ENCODE measurements around the gene LNPEP. TPM values are rescaled to one million over a fixed set of nuclear protein-coding genes. Genes with fewer than 3 reads are reported as not detected.

The LNPEP gene
- total RNA-seq, 1 donor from 2014 or later = 19.6 TPM

DNA sequence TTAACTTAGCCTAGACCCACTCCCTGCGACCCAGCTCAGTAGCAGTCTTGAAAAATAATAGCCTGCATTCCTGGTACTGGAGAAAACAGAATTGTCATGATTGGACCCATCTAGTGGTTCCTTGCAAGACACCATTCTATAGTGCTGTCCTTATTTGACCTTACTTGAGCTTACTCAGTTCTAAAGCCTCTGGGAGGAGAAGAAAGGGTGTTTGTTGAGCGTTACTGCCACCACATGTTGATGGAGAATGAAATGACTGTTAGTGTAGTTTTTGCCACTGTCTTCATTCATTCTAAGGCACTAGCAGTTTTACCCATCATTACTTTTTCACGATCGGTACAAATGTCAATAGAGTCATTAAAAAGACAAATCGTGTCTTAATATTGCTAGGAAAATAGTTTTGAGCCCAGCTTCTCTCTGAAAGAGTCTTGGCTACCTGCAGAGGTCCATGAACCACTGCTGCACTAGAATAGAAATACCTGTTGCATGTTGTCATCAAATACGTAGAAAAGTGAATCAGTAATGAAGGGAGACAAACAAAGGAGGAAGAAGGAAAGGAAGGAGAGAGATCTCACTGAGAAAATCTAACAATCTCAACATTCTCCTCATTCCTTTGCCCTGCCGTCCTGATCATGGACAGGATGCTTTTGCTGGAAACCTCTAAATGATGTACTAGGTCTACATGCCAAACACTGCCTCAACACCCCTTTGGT is 110.5 kb downstream of the LNPEP start:
- Mint-ChIP-seq H3K36me3 (no peaks in the 10 kb centered on the region), H3K4me1 (peaks cover 21% of the 10 kb centered on the region), H3K4me3 (no peak overlapping the region), H3K27me3 (ENCODE audit: insufficient read depth, low read depth) (no peaks in the 10 kb centered on the region), H3K27ac (no peak overlapping the region), H3K9me3 (peaks cover 3% of the 10 kb centered on the region)
- H3K79me2 ChIP-seq (ENCODE audit: low read depth) = no peaks in the 10 kb centered on the region
- no peaks in the 10 kb centered on the region for H3K36me3 ChIP-seq
- no peak overlapping the region for H3K4me2 ChIP-seq
- no peak overlapping the region for H2AFZ ChIP-seq (replicated peaks)
- no peak for TF ChIP-seq EZH2 (IDR thresholded peaks at IDR 0.05)
- H3K4me1 ChIP-seq = peaks cover 31% of the 10 kb centered on the region
- H3F3A ChIP-seq (ENCODE audit: low read depth) = peaks cover 4% of the 10 kb centered on the region
- H3K27ac ChIP-seq = no peak overlapping the region
- no peaks in the 10 kb centered on the region for H4K20me1 ChIP-seq (ENCODE audit: low read depth)
- H3K9ac ChIP-seq = no peak overlapping the region
- no peak overlapping the region for H3K4me3 ChIP-seq
- H3K27me3 ChIP-seq = no peaks in the 10 kb centered on the region
- no peak for DNase-seq (ENCODE audit: low spot score)
- no peaks in the 10 kb centered on the region for H3K9me3 ChIP-seq (ENCODE audit: low read depth)

DNA sequence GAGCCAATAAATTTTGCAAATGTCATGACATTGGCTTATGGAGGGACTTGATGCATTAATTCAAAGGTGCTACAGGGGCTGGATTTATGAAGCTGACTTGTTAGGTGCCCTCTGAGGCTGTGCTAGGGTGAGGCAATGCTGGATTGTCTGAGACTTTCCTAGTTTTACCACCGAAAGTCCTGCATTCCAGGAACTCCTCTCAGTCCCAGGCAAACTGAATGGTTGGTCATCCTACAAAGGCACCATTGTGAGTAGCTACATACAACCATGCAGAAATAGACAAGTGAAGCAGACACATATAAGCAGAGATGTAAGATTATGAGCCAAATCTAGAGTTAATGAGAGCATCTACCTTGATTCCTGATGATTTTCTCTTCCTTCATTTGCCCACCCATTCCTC is 111.2 kb downstream of the LNPEP start:
- no peaks in the 10 kb centered on the region for H3K79me2 ChIP-seq (ENCODE audit: low read depth)
- H3K4me1 ChIP-seq = peaks cover 31% of the 10 kb centered on the region
- no peak for TF ChIP-seq EZH2 (IDR thresholded peaks at IDR 0.05)
- TF ChIP-seq EZH2phosphoT487 (IDR thresholded peaks at IDR 0.05) = no peak
- TF ChIP-seq, protein P1, sequence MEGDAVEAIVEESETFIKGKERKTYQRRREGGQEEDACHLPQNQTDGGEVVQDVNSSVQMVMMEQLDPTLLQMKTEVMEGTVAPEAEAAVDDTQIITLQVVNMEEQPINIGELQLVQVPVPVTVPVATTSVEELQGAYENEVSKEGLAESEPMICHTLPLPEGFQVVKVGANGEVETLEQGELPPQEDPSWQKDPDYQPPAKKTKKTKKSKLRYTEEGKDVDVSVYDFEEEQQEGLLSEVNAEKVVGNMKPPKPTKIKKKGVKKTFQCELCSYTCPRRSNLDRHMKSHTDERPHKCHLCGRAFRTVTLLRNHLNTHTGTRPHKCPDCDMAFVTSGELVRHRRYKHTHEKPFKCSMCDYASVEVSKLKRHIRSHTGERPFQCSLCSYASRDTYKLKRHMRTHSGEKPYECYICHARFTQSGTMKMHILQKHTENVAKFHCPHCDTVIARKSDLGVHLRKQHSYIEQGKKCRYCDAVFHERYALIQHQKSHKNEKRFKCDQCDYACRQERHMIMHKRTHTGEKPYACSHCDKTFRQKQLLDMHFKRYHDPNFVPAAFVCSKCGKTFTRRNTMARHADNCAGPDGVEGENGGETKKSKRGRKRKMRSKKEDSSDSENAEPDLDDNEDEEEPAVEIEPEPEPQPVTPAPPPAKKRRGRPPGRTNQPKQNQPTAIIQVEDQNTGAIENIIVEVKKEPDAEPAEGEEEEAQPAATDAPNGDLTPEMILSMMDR (IDR thresholded peaks at IDR 0.05) = no peak
- Mint-ChIP-seq H3K36me3 (no peaks in the 10 kb centered on the region), H3K9me3 (peaks cover 3% of the 10 kb centered on the region), H3K4me1 (peaks cover 21% of the 10 kb centered on the region), H3K27me3 (ENCODE audit: insufficient read depth, low read depth) (no peaks in the 10 kb centered on the region), H3K27ac (no peak overlapping the region), H3K4me3 (no peak overlapping the region)
- DNase-seq (ENCODE audit: low spot score) = no peak
- H3K9me3 ChIP-seq (ENCODE audit: low read depth) = no peaks in the 10 kb centered on the region
- H3F3A ChIP-seq (ENCODE audit: low read depth) = peaks cover 4% of the 10 kb centered on the region
- H3K27me3 ChIP-seq = no peaks in the 10 kb centered on the region
- no peaks in the 10 kb centered on the region for H4K20me1 ChIP-seq (ENCODE audit: low read depth)
- H3K27ac ChIP-seq = no peak overlapping the region
- H2AFZ ChIP-seq (replicated peaks) = no peak overlapping the region
- no peak overlapping the region for H3K4me2 ChIP-seq
- H3K36me3 ChIP-seq = no peaks in the 10 kb centered on the region
- H3K4me3 ChIP-seq = no peak overlapping the region
- no peak overlapping the region for H3K9ac ChIP-seq

DNA sequence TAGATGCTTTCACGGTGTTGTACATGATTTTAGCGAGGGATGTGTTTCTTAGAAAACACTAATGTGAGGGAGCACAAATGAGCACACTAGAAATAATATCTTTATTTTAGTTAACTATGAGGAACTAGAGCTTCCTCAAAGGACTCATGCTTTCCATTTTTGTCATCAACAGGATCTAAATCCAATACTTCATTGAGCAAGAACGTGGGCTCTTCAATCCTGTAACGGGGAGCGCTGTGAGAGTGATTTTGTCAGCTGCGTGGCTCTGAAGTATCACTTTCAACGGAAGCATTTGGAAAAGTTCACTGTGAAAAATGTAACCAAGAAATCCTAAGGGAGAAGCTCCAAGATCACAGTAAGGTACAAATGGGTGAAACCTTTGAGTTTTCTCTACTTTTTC is 113.3 kb downstream of the LNPEP start:
- no peaks in the 10 kb centered on the region for H3K79me2 ChIP-seq (ENCODE audit: low read depth)
- no peak overlapping the region for H3K27ac Mint-ChIP-seq
- TF ChIP-seq, protein P1 (IDR thresholded peaks at IDR 0.05) = no peak
- TF ChIP-seq EZH2 (IDR thresholded peaks at IDR 0.05) (no peak), EZH2phosphoT487 (IDR thresholded peaks at IDR 0.05) (no peak)
- no peaks in the 10 kb centered on the region for H3K9me3 ChIP-seq (ENCODE audit: low read depth)
- no peak for DNase-seq (ENCODE audit: low spot score)
- peaks cover 8% of the 10 kb centered on the region for H3K4me1 Mint-ChIP-seq
- H3K27me3 ChIP-seq = no peaks in the 10 kb centered on the region
- no peak overlapping the region for H2AFZ ChIP-seq (replicated peaks)
- H3K4me1 ChIP-seq = peaks cover 15% of the 10 kb centered on the region
- peaks cover 9% of the 10 kb centered on the region for H3K9me3 Mint-ChIP-seq
- H3F3A ChIP-seq (ENCODE audit: low read depth) = no peaks in the 10 kb centered on the region
- H3K4me2 ChIP-seq = no peak overlapping the region
- no peaks in the 10 kb centered on the region for H3K27me3 Mint-ChIP-seq (ENCODE audit: insufficient read depth, low read depth)
- H4K20me1 ChIP-seq (ENCODE audit: low read depth) = no peaks in the 10 kb centered on the region
- no peaks in the 10 kb centered on the region for H3K36me3 ChIP-seq
- no peak overlapping the region for H3K4me3 ChIP-seq
- no peak overlapping the region for H3K4me3 Mint-ChIP-seq
- no peak overlapping the region for H3K9ac ChIP-seq
- no peak overlapping the region for H3K27ac ChIP-seq
- no peaks in the 10 kb centered on the region for H3K36me3 Mint-ChIP-seq

DNA sequence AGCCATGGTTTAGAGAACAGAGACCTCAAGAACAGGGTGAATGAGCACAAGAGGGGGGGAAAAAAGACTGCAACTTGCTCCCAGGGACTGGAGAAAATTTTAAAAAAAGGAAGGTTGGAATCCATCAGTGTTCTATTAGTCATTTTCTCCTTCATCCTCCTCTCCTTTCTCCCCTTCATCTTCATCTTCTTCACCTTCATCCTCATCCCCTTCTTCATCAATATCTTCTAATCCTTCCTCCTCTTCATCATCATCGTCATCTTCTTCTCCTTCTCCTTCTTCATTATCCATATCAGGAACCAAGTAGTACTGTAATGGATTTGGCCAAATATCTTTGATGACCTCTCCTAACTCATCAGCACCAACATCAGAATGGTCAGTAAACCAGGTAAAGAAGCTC is 120.4 kb downstream of the LNPEP start:
- peaks cover 11% of the 10 kb centered on the region for H3K9me3 Mint-ChIP-seq
- H3K9ac ChIP-seq = no peak overlapping the region
- H3K27me3 Mint-ChIP-seq (ENCODE audit: insufficient read depth, low read depth) = peaks cover 2% of the 10 kb centered on the region
- no peak overlapping the region for H3K4me3 ChIP-seq
- H3K4me2 ChIP-seq = no peak overlapping the region
- H3K36me3 ChIP-seq = no peaks in the 10 kb centered on the region
- no peak overlapping the region for H3K27ac ChIP-seq
- no peaks in the 10 kb centered on the region for H3K36me3 Mint-ChIP-seq
- peaks cover 6% of the 10 kb centered on the region for H3K4me1 Mint-ChIP-seq
- no peaks in the 10 kb centered on the region for H3K79me2 ChIP-seq (ENCODE audit: low read depth)
- no peaks in the 10 kb centered on the region for H3K27me3 ChIP-seq
- H3K27ac Mint-ChIP-seq = no peak overlapping the region
- H4K20me1 ChIP-seq (ENCODE audit: low read depth) = no peaks in the 10 kb centered on the region
- TF ChIP-seq, protein P1 (IDR thresholded peaks at IDR 0.05) = no peak
- no peak for TF ChIP-seq EZH2phosphoT487 (IDR thresholded peaks at IDR 0.05)
- TF ChIP-seq EZH2 (IDR thresholded peaks at IDR 0.05) = no peak
- H3K9me3 ChIP-seq (ENCODE audit: low read depth) = no peaks in the 10 kb centered on the region
- H3K4me1 ChIP-seq = no peaks in the 10 kb centered on the region
- DNase-seq (ENCODE audit: low spot score) = no peak
- no peak overlapping the region for H2AFZ ChIP-seq (replicated peaks)
- no peaks in the 10 kb centered on the region for H3F3A ChIP-seq (ENCODE audit: low read depth)
- no peak overlapping the region for H3K4me3 Mint-ChIP-seq

Measured in neural progenitor cell (in vitro differentiated cells).